GM18867 (cell line): ENCODE measurements around the gene AGT.
"Not testable (repeated sequence)": the region's sequence is repeated elsewhere in the genome, so short reads cannot be mapped to it uniquely, and the experiment has no call there.

ENCODE experiments used
- ATAC-seq: cut with Tn5 transposase; IDR thresholded peaks from one replicate; pipeline ENCODE4 v1.9.1; 2021; ENCODE audit warnings: mild to moderate bottlenecking, moderate library complexity; ENCODE audit not compliant: unreplicated experiment

The AGT gene

DNA sequence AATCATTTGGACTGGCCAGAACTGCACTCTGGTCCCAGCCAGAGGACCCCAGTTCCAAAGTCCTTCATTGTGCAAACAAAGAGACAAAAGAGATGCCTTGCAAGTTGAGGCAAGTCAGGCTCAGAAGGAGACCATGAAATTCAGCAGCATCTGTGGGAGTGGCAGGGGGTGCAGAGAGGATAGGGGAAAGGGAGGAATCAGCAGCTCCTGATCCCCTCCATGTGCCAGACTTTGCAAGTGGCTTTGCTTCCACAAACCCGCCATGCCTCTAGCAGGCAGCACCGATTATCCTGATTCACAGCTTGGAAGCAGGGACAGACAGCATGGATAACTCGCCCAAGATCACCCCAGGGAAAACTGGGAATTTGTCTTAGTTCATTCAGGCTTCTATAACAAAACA lies 31.1 kb upstream of the AGT start:
- ATAC-seq = no peak

DNA sequence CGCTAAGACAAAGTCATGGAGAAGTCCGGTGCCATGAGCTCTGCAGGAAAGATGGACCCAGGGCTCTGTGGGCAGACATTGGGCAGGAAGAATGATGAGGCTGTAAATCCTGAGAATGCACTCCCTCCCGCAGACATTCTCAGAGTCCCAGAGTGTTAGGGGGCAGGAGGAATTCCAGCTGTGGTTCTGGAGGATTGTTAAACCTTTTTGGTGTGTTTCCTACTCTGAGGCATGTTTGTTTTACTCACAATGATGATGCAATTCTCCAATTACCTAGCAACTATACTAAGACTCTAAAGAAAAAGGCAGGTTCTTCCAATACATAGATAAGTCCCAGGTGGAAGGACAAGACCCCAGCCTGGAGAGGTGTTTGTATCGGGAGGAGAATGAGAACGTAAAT lies 30.5 kb upstream of the AGT start:
- ATAC-seq = no peak

DNA sequence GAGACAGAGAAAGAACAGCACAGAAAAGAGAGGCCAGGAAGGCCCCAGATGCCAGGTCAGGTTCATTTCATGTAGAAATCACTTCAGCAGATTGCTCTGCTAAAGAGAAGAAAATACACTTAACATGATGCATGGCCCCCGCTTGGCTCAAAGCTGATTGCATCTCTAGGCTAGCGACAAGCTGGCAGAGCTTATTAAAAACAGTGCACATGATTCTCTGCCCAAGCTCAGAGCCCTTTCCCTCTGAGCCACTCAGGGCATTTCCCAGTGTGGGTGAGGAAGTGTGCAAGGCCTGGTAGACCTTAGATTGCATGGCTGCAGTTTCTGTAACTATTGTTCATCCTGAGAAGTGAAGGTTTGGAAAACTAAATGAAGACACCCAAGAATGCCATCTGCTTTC lies 30.0 kb upstream of the AGT start:
- no peak for ATAC-seq

DNA sequence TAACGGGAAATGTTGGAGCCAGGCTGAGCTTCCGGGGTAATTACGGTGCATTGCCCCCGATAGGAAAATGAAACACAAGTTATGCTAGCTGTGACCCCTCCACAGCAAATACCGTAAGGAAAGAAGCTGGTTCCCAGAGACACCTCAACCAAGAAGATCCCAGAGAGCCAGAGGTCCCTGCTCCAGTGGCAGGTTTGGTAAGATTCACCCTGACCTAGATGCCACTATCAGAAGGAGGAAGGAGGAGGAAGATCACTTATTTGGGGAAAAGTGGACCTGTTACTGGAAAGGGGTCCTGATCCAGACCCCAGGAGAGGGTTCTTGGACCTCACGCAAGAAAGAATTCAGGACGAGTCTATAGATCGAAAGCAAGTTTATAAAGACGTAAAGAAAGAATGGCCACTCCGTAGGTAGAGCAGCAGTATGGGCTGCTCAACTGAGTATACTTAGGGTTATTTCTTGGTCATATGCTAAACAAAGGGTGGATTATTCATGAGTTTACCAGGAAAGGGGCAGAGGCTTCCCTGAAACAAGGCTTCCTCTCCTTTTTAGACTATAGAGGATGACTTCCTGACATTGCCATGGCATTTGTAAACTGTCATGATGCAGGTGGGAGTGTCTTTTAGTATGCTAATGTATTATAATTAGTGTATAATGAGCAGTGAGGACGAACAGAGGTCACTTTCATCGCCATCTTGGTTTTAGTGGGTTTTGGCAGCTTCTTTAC lies 25.8 kb upstream of the AGT start:
- ATAC-seq = no peak

DNA sequence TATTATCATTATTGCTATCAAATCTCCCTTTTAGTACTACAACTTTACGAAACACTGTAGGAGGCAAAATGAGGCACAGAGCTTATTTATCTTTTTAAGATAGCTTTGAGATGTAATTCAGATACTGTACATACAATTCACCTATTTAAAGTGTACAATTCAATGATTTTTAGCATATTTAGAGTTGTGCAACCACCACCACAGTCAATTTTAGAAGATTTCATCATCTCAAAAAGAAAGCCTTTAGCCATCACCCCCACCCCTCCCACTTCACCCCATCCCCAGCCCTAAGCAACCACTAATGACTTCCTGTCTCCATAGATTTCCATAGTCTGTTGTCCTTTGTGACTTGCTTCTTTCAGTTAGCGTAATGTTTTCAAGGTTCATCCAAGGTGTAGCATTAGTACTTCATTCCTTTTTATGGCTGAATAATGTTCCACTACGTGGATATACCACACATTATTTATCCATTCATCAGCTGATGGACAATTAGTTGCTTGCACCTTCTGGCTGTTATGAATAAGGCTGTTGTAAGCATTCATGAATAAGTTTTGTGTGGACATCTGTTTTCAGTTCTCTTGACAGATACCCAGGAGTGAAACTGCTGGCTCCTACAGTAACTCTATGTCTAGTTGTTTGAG lies 23.8 kb upstream of the AGT start:
- ATAC-seq = no peak

DNA sequence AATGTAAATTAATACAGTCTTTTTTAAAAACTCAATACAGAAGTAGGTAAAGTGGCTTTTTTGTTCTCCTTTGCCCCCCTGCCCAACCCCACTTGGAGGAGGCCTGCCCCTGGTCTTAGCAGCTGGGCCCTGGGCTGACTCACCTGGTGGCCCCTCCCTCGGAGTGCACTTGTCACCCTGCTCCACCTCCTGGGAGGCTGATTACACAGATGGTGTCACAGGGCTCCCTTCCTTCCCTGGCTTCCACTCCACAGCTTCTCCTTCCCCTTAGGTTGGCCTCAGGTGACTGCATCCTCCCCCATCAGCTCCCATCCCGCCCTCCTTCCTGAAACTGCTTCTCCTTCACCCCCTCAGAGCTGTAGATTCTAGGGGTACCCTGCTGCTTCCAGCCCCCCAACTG lies 21.5 kb upstream of the AGT start:
- no peak for ATAC-seq

DNA sequence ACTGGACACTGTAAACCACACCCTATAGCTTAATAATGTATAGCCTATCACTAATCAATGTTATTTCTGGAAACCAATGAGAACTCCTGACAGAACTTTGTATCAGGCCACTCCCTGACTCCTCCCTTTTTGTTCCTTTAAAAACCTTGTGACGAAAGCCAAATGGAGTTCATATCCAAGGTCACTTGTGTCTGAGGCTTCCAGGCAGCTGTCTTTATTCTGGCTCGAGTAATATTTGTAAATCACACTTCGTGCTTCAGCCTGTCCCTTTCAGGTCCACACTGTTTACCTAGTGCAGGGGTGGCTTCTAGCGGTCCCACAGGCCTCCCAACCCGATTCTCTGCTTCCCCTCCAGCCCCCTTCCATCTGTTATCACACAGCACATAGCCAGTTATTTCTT lies 17.1 kb upstream of the AGT start:
- ATAC-seq = no peak

DNA sequence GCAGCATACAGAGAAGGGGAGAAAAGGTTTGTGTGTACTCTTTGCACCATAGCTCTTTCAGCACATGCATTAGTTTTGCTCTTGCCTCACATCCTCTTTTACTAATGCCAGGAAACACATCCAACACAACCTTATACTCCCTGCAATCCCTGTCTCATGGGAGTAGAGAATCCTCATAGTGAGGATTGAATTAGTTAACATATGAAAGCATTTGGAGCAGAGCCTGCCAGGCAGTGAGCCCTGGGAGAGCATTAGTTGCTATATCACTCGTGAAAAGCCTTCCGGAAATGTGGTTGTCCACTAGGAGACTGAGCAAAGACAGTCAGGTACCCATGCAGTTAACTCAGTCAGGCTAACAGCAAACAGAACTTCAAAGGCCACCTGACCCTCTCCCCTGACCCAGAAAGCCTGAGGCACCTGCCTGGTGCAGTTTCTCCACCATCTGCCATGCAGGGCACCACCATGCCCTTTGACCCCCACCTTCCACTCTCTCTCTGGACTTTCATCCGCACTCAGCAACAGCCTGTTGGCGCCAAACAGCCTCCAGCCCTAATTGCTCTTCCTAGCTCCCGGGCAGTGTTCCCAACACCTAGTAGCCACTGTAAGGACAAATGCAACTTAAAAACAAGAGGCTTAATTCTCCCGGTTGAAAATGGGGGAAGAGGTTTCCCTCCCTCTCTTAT lies 14.9 kb upstream of the AGT start:
- ATAC-seq = no peak

DNA sequence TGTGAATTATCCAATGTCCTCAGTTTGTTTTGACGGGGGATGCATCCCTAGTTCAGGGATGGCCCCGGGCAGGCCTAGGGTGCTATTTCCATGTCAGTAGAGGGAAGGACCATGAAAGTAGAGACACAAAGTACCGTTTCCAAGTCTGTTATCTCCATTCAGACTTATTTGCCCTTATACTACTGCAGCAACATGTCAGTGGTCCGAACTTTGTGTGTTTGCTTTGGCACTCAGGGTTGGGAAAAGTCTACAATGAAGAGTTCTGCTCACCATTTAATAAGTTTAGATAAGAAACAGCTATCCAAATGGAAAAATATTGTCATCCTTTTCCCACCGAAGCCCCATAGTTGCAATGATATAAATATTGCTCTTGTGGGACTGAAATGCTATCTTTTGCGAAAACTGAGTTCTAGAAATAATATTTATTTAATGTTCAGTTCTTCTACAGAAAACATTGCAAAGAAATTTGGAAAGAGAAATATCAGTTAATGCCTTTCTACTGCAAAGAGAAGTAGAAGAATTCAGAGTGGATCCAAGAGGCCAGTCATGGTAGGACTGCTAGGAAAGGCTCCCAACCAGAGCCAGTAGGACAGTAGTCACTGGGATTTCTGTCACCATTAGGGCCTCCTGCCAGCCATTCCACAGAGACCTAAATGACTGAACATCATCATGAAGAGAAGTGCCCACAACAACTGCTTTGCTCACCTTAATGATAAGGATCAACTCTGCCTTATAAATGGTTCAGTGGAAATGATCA lies 11.5 kb upstream of the AGT start:
- no peak for ATAC-seq

DNA sequence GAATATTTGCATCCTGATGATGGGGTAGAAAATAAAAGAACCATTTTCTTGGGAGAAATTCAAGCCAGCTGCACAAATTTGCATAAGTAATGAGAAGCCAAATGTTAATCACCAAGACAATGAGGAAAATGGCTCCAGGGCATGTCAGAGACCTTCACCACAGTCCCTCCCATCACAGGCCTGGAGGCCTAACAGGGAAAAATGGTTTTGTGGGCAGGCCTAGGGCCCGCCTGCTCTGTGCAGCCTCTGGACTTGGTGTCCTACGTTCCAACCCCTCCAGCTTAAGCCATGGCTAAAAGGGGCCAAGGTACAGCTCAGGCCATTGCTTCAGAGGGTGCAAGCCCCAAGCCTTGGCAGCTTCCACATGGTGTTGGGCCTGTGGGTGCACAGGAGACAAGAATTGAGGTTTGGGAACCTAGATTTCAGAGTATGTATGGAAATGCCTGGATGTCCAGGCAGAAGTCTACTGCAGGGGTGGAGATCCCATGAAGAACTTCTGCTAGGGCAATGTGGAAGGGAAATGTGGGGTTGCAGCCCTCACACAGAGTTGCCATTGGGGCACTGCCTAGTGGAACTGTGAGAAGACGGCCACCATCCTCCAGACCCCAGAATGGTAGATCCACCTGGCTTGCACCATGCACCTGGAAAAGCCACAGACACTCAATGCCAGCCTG lies 8.1 kb upstream of the AGT start:
- not testable (repeated sequence) for ATAC-seq

DNA sequence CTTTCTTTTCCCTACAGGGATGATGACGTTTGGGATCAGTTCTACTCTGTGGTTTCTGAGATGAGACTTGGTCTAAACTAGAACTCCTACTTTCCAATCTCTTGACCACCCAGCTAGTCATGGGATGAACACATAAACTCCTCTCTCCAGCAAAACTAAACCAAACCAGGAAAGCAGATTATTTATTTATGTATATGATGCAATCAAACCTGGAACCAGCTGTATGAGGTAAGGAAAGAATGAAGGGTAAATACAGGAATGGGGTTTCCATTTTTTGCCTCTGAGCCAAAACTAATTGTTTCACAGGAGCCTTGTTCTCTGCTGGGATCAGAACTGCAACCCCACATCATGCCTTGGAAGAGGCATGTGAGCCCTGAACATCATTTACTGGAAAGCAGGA lies 3.3 kb upstream of the AGT start:
- no peak for ATAC-seq

DNA sequence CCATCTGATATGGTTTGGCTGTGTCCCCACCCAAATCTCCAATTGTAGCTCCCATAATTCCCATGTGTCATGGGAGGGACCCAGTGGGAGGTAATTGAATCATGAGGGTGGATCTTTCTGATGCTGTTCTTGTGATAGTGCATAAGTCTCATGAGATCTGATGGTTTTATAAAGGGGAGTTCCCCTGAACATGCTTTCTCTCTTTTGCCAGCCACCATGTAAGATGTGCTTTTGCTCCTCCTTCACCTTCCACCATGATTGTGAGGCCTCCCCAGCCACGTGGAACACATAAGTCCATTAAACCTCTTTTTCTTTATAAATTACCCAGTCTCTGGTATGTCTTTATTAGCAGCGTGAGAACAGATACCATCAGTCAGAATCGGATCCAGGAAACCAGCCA lies 2.5 kb upstream of the AGT start:
- ATAC-seq = not testable (repeated sequence)

DNA sequence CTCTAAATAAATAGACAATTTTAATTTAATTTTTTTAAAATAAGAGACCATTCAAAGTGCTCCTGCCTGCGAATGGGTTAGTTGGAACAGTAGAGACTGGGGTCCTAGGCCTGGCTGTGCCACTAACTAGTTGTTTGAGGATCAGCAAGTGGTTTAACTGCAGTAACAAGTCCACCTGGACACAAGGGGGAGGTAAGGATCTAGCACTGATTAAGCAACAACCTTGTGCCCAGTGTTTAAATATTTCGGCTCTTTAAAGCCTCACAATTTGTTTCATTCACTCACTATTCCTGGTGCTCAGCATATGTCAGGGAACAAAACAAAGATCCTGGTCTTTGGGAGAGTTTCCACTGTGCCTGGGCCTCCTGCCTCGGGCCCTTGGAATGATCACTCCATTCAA lies 1.6 kb upstream of the AGT start:
- ATAC-seq = no peak

DNA sequence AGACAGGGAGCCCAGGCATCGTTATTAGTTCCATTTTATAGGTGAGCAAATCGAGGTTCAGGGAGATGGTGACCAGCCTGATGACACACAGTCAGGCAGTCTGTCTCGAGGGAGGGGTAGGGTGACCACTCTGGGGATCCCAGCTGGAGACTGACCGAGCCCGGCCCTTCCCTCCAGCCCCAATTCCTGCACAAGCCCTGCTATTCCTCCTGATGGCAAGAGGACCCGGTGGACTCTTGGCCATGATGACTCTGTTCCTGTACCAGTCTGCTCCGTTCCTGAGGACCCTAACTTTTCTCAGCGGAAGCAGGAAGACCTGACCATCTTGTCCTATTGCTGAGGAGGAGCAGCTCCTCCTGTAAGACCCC lies 391 bp downstream of the AGT start:
- ATAC-seq = no peak

DNA sequence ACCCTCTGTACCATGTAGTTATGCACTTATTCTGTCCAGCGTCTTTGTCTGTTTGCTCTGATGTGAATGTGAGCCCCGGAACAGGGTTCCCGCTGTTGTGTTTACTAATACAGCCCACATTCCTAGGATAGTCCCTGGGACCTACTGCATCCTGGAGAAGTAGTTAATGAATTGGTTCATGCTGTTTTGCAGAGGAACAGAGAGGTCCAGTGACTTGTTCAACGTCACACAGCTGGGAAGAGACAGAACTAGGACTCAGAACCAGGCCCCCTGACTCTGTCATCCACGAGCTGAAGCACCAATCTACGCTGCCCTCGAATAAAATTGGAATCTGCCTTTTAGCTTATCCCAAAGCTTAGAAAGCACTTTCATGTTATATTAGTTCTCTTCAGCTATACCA lies 784 bp downstream of the AGT start:
- no peak for ATAC-seq

DNA sequence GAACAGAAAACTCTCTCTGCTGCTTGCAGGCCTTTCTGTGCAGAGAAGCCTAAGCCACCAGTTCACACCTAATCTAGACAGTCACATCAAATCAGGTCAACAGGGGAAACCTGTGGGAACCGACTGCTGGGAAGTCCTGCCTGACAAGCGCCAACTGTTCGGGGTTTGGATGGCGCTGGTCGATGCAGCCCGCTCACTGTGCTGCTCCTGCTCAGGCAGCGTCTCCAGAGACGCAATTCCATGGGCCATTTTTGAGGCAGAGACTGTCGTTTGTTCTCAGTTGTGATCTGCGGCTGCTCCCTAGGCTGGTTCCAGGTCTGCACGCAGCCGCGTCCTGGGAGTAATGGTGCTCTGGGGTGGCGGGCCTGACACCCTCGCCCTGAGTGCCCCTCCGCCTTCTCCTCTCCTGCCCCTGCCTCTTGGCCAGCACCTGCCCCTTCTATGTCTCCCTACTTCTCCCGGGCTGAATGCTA lies 1.4 kb downstream of the AGT start:
- no peak for ATAC-seq

DNA sequence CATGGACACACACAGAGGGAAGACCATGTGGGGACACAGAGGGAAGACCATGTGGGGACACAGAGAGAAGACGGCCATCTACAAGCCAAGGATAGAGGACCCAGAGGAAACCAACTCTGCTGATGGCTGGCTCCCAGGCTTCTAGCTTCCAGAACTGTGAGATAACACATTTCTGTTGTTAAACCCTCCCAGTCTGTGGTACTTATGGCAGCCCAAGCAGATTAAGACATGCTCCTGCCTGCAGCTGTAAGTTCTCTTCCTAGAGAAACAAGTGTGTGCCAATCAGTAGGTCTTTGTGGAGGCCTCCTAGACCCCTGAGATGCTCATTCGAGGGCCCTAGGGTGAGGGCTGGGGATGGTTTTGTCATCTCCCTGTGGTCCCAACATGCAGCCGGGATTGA lies 2.7 kb downstream of the AGT start:
- ATAC-seq = no peak

DNA sequence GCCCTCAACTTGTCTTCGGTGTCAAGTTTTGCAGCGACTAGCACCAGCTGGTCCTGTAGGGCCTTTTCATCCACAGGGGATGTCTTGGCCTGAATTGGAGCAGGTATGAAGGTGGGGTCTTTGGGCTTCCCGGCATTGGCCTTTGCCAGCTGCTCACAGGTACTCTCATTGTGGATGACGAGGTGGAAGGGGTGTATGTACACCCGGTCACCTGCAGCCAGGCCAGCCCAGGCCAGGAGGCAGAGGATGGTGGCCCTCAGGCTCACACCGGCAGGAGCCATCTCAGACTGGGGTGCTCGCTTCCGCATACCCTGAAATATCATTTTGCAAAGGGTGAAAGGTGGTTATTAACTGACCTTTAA lies 3.4 kb downstream of the AGT start:
- no peak for ATAC-seq

DNA sequence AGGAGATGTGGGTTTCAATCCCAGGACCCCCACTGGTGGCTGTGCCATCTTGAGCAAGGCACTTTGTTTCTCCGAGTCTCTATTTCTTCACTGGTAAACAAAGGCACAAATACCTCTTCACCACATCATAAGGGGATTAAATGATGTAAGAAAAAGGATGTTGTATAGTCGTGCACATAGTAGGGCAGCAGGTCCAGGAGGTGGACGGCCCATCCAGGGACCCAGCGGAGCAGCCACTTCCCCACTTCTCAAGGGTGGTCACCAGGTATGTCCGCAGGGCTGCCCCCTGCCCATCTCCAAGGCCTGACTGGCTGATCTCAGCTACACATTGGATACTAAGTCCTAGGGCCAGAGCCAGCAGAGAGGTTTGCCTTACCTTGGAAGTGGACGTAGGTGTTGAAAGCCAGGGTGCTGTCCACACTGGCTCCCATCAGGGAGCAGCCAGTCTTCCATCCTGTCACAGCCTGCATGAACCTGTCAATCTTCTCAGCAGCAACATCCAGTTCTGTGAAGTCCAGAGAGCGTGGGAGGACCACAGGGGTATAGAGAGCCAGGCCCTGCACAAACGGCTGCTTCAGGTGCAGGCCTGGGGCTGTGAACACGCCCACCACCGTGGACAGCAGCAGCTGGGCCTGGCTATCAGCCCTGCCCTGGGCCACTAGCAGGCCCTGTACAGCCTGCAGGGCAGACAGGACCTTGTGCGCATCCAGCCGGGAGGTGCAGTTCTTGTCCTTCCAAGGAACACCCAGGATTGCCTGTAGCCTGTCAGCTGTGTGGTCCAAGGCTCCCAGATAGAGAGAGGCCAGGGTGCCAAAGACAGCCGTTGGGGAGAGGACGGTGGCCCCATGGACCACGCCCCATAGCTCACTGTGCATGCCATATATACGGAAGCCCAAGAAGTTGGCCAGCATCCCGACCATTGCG lies 4.0 kb downstream of the AGT start:
- ATAC-seq = no peak
